Mammary epithelial cell (primary cell): ENCODE measurements around the gene ELOVL5.

ENCODE experiments used
- CTCF ChIP-seq, 2 donors: IDR thresholded peaks in 1 of 2; conservative IDR thresholded peaks in 1 of 2; 2 replicates each; pipeline ENCODE4 v1.5.1; 2011 to 2012; ENCODE audit warnings: inconsistent platforms in 2 of 2, low read length in 2 of 2, mild to moderate bottlenecking in 2 of 2, control low read depth in 1 of 2, low read depth in 1 of 2; ENCODE audit not compliant: insufficient read depth in 1 of 2; ENCODE audit errors: extremely low read depth in 1 of 2
- EZH2 ChIP-seq: IDR thresholded peaks from 2 replicates; pipeline ENCODE4 v1.6.1; 2012; ENCODE audit warnings: low read length, inconsistent platforms, borderline replicate concordance

- TF ChIP-seq EZH2 (no peak), CTCF (conservative IDR thresholded peaks at IDR 0.05 in 1 of 2, IDR thresholded peaks at IDR 0.05 in 1 of 2; ENCODE audit: extremely low read depth in 1 of 2, insufficient read depth in 1 of 2, low read depth in 1 of 2, low read length in 2 of 2) (no peak)
Measured at GRCh38 chr6:53320964-53321363, 27.8 kb downstream of the ELOVL5 start.
